CD14-positive monocyte (primary cell): ENCODE data around the gene LIPA. TPM values are rescaled to one million over a fixed set of nuclear protein-coding genes. Genes with fewer than 3 reads are reported as not detected.

ENCODE experiments used
- DNase-seq, 3 donors: peaks; one replicate each; pipeline ENCODE4 v3.0.0-alpha.2; 2011 to 2022
- H2AFZ ChIP-seq: 2 replicates; pipeline ENCODE4 v1.6.0; 2012; ENCODE audit warnings: mild to moderate bottlenecking, low read depth, low read length, inconsistent platforms; ENCODE audit not compliant: insufficient read depth, poor library complexity, severe bottlenecking
- H3K27ac ChIP-seq, 2 donors: 1 replicate in 1 of 2; 2 replicates in 1 of 2; pipeline ENCODE4 v1.5.1; 2012 to 2013; ENCODE audit warnings: low read length in 2 of 2, control low read depth in 1 of 2, inconsistent platforms in 1 of 2, low read depth in 1 of 2, mild to moderate bottlenecking in 1 of 2
- H3K27me3 ChIP-seq, 2 donors: one replicate each; pipeline versions ENCODE4 v1.6.0 to v1.6.1; 2011 to 2013; ENCODE audit warnings: low read length in 2 of 2; ENCODE audit not compliant: control insufficient read depth in 2 of 2, insufficient read depth in 2 of 2
- H3K36me3 ChIP-seq, 2 donors: replicated peaks in 1 of 2; 1 replicate in 1 of 2; 2 replicates in 1 of 2; pipeline versions ENCODE4 v1.5.1 to v1.6.1; 2012 to 2013; ENCODE audit warnings: low read length in 2 of 2, control low read depth in 1 of 2, inconsistent platforms in 1 of 2, mild to moderate bottlenecking in 1 of 2; ENCODE audit not compliant: insufficient read depth in 2 of 2, control insufficient read depth in 1 of 2
- H3K4me1 ChIP-seq, 2 donors: 1 replicate in 1 of 2; 2 replicates in 1 of 2; pipeline versions ENCODE4 v1.5.1 to v1.6.1; 2012 to 2013; ENCODE audit warnings: low read length in 2 of 2, control low read depth in 1 of 2, inconsistent platforms in 1 of 2, mild to moderate bottlenecking in 1 of 2, moderate library complexity in 1 of 2; ENCODE audit not compliant: insufficient read depth in 2 of 2, control insufficient read depth in 1 of 2
- H3K4me2 ChIP-seq: replicated peaks from 2 replicates; pipeline ENCODE3; 2012; ENCODE audit warnings: low read length, moderate library complexity, mild to moderate bottlenecking; ENCODE audit not compliant: poor library complexity, severe bottlenecking; ENCODE audit errors: extremely low read depth
- H3K4me3 ChIP-seq, 3 experiments: fragments of 200-600 bp in 1 of 3; sonication (generic) in 1 of 3; replicated peaks in 1 of 3; 1 replicate in 2 of 3; 2 replicates in 1 of 3; pipeline ENCODE4 v1.5.1; 2011 to 2013; ENCODE audit warnings: low read length in 3 of 3, mild to moderate bottlenecking in 3 of 3, control low read depth in 2 of 3, low read depth in 2 of 3, inconsistent platforms in 1 of 3, moderate library complexity in 1 of 3
- H3K79me2 ChIP-seq: 2 replicates; pipeline ENCODE4 v1.6.0; 2012; ENCODE audit warnings: mild to moderate bottlenecking, control low read depth, inconsistent platforms, low read length, moderate library complexity; ENCODE audit not compliant: insufficient read depth
- H3K9ac ChIP-seq: 2 replicates; pipeline ENCODE4 v1.6.0; 2017; ENCODE audit warnings: low read length, mild to moderate bottlenecking; ENCODE audit not compliant: insufficient read depth, poor library complexity, severe bottlenecking
- H3K9me3 ChIP-seq, 2 donors: replicated peaks in 1 of 2; 1 replicate in 1 of 2; 2 replicates in 1 of 2; pipeline versions ENCODE4 v1.5.1 to v1.6.1; 2012 to 2013; ENCODE audit warnings: low read length in 2 of 2, control low read depth in 1 of 2; ENCODE audit not compliant: control insufficient read depth in 1 of 2, insufficient read depth in 1 of 2
- H4K20me1 ChIP-seq: 2 replicates; pipeline ENCODE4 v1.6.0; 2012; ENCODE audit warnings: mild to moderate bottlenecking, low read length, control low read depth, moderate library complexity; ENCODE audit not compliant: insufficient read depth
- H3K27ac Mint-ChIP-seq, 7 donors: one replicate each; pipeline ENCODE4 v1.8.0; 2020; ENCODE audit warnings: mild to moderate bottlenecking in 7 of 7, mixed read lengths in 7 of 7, moderate library complexity in 6 of 7, inconsistent platforms in 2 of 7
- H3K27me3 Mint-ChIP-seq, 3 donors: one replicate each; pipeline ENCODE4 v1.8.0; 2021 to 2022; ENCODE audit warnings: low read depth in 3 of 3, mild to moderate bottlenecking in 3 of 3, mixed read lengths in 3 of 3, moderate library complexity in 3 of 3, inconsistent platforms in 1 of 3
- H3K36me3 Mint-ChIP-seq, 2 donors: one replicate each; pipeline ENCODE4 v1.8.0; 2020; ENCODE audit warnings: mixed read lengths in 2 of 2, inconsistent platforms in 1 of 2, mild to moderate bottlenecking in 1 of 2
- H3K4me1 Mint-ChIP-seq: one replicate; pipeline ENCODE4 v1.8.0; 2020; ENCODE audit warnings: mild to moderate bottlenecking, mixed read lengths
- H3K4me3 Mint-ChIP-seq, 2 donors: one replicate each; pipeline ENCODE4 v1.8.0; 2020; ENCODE audit warnings: mild to moderate bottlenecking in 2 of 2, mixed read lengths in 2 of 2, moderate library complexity in 1 of 2
- H3K9me3 Mint-ChIP-seq, 7 donors: one replicate each; pipeline ENCODE4 v1.8.0; 2020 to 2022; ENCODE audit warnings: mixed read lengths in 7 of 7, mild to moderate bottlenecking in 6 of 7, moderate library complexity in 6 of 7, inconsistent platforms in 2 of 7
- CTCF ChIP-seq: fragments of 200-600 bp; IDR thresholded peaks from one replicate; pipeline ENCODE4 v1.8.0; 2022; ENCODE audit warnings: antibody characterized with exemption, mild to moderate bottlenecking
- WGBS: methylation state at CpG from one replicate; pipeline ENCODE4 v1.1.5; 2013; ENCODE audit warnings: missing lambda C conversion rate; ENCODE audit not compliant: insufficient coverage; 5-methylcytosine and 5-hydroxymethylcytosine counted together
- intact Hi-C, 2 donors: fragments of 100-400 bp; cut with micrococcal nuclease; formaldehyde crosslinking; loops; one replicate each; pipeline versions ENCODE4 v1.15.0 to v1.15.1; 2023
- polyA plus RNA-seq, 3 donors: library from polyadenylated mRNA; depleted of rRNA in 1 of 3; unstranded in 2 of 3; stranded (reverse) in 1 of 3; fragments of 300-500 nt in 2 of 3; fragments of >200 nt in 1 of 3; fragmentation: Illumina TruSeq in 2 of 3; gene quantifications; 1 replicate in 2 of 3; 2 replicates in 1 of 3; pipeline ENCODE4 v1.2.3, GENCODE V29; 2012 to 2021

LIPA gene
- polyA plus RNA-seq, 3 donors, result 37.4 to 353 (median 289) TPM

GRCh38 chr10:89184638-89185037, 66.9 kb downstream of the LIPA start:
- H3K4me3 Mint-ChIP-seq, result no peak overlapping the region
- Histone ChIP-seq H3K4me1 (no peaks in the 10 kb centered on the region), H3K27ac (no peak overlapping the region), H3K9me3 (no peaks in the 10 kb centered on the region), H3K79me2 (no peaks in the 10 kb centered on the region), H3K4me3 (no peak overlapping the region), H3K27me3 (no peaks in the 10 kb centered on the region), H3K9ac (no peak overlapping the region), H3K36me3 (no peaks in the 10 kb centered on the region), H3K4me2 (no peak overlapping the region), H2AFZ (no peak overlapping the region), H4K20me1 (no peaks in the 10 kb centered on the region)
- WGBS, result no CpG with 5 or more reads among the region's 3 CpGs
- H3K9me3 Mint-ChIP-seq, result peaks cover 0 to 4% (median 2%) of the 10 kb centered on the region in 7 donors
- DNase-seq, result no peak
- peaks cover 2 to 7% (median 2%) of the 10 kb centered on the region in 3 donors for H3K27me3 Mint-ChIP-seq
- intact Hi-C loops, result no loop called here
- peaks cover 5% of the 10 kb centered on the region for H3K4me1 Mint-ChIP-seq
- peak overlapping the region in 1 of 7 donors; percentile 36 for H3K27ac Mint-ChIP-seq
- H3K36me3 Mint-ChIP-seq, result no peaks in the 10 kb centered on the region
- TF ChIP-seq CTCF, result no peak

GRCh38 chr10:89183571-89183970, 68.0 kb downstream of the LIPA start:
- H3K4me2 ChIP-seq, result no peak overlapping the region
- no peak for DNase-seq
- Mint-ChIP-seq H3K27ac (no peak overlapping the region), H3K36me3 (no peaks in the 10 kb centered on the region), H3K9me3 (peaks cover 0 to 4% (median 2%) of the 10 kb centered on the region in 7 donors), H3K4me3 (no peak overlapping the region), H3K27me3 (peaks cover 0 to 6% (median 2%) of the 10 kb centered on the region in 3 donors), H3K4me1 (peaks cover 5% of the 10 kb centered on the region)
- H3K9ac ChIP-seq, result no peak overlapping the region
- no peaks in the 10 kb centered on the region for H3K79me2 ChIP-seq
- no peak for TF ChIP-seq CTCF
- no peaks in the 10 kb centered on the region for H4K20me1 ChIP-seq
- H2AFZ ChIP-seq, result no peak overlapping the region
- H3K27ac ChIP-seq, result no peak overlapping the region
- intact Hi-C loops, result no loop called here
- no peaks in the 10 kb centered on the region for H3K36me3 ChIP-seq
- no peaks in the 10 kb centered on the region for H3K27me3 ChIP-seq
- no peaks in the 10 kb centered on the region for H3K9me3 ChIP-seq
- H3K4me1 ChIP-seq, result no peaks in the 10 kb centered on the region
- no peak overlapping the region for H3K4me3 ChIP-seq
